ENCODE results near the gene MYD88.

MYD88 gene

DNA sequence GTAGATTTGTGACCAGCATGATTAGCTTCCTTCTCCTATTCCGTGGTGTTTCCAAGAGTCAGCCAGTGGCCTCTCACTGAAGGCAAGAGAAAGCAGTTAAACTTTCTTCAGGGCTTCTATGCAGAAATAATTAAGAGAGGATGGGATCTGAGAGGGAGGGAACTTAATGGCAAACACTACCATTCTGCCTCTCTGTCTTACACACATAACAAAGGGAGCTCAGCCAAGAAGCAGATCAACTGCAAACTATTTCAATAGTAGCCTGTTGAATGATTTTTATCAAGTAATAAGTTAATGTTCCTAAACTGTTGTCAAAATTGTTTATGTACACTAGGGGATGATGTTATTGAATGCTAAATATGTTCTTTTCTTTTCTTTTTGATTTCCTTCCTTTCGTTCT lies 38.7 kb downstream of the MYD88 start:
- in situ Hi-C loops (cut with MboI; ENCODE audit: low pct_unique_long_range_greater_than_20kb, low sequenced_read_pairs), result no loop called here
- no peak for DNase-seq

GRCh38 chr3:38186781-38187180 lies 48.3 kb downstream of the MYD88 start:
- no peak for DNase-seq
- in situ Hi-C loops (cut with MboI; ENCODE audit: low pct_unique_long_range_greater_than_20kb, low sequenced_read_pairs), result no loop called here

DNA sequence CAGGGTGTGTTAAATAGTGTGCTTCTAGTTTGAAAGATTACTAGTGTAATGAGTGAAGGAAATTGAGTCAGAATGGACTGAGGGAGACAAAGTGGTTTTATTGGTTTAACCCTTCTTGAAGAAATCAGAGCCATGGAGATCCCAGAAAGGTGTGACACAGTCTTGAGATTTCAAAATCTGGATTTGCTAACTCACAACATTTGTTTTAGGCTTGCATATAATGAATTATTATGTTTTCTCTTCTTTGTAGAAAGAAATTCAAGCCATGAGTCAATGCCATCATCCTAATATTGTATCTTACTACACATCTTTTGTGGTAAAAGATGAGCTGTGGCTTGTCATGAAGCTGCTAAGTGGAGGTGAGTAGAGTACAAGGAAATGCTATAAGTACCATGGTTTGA lies 52.0 kb downstream of the MYD88 start:
- in situ Hi-C loops (cut with MboI; ENCODE audit: low pct_unique_long_range_greater_than_20kb, low sequenced_read_pairs), result no loop called here
- no peak for DNase-seq
